ENCODE measurements around the gene NHSL1.

NHSL1 gene

DNA sequence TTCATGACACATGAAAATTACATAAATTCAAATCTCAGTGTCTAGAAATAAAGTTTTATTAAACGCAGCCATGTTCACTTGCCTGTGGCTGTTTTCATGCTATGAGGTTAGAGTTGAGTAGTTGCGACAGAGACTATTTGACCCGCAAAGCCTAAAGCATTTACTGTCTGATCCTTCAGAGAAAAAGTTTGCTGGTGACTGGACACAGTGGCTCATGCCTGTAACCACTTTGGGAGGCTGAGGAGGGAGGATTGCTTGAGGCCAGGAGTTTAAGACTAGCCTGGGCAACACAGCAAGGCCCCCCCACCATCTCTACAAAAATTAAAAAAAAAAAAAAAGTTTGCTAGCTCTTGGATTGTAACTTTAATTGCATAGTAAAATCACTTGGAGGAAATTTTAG, 112.4 kb downstream of the NHSL1 start:
- no peak for TF ChIP-seq CTCF (IDR thresholded peaks at IDR 0.05; ENCODE audit: insufficient read depth, low read length, poor library complexity, severe bottlenecking)
- Histone ChIP-seq H3K27me3 (replicated peaks; ENCODE audit: control insufficient read depth, insufficient read depth, low read length) (no peaks in the 10 kb centered on the region; the same call in 1 of the 2 replicates), H3K4me3 (replicated peaks; ENCODE audit: low read depth, low read length) (no peak overlapping the region), H3K36me3 (ENCODE audit: control insufficient read depth, insufficient read depth, low read length) (no peaks in the 10 kb centered on the region)
- DNase-seq (ENCODE audit: extremely low read depth, insufficient read length): no peak

DNA sequence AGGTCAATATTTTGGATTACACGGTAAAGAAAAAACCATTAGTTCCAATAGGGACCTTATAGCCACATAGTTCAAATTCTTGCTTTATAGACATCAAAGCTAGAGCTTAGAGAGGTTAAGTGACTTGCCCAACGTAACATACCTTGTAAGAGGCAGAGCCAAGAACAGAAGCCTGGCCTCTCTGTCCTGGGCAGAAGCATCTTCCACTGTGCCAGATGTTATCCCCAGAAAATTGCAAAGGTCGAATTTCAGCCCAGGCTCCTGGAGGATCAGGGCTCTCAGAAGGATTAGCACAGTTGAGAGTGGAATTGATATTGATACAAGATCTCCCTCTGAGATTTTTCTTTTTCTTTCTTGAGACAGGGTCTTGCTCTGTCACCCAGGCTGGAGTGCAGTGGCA, 115.5 kb downstream of the NHSL1 start:
- no peak for TF ChIP-seq CTCF (IDR thresholded peaks at IDR 0.05; ENCODE audit: insufficient read depth, low read length, poor library complexity, severe bottlenecking)
- H3K4me3 ChIP-seq (replicated peaks; ENCODE audit: low read depth, low read length): no peak overlapping the region
- DNase-seq (ENCODE audit: extremely low read depth, insufficient read length): no peak
- no peaks in the 10 kb centered on the region; the same call in 1 of the 2 replicates for H3K27me3 ChIP-seq (replicated peaks; ENCODE audit: control insufficient read depth, insufficient read depth, low read length)
- H3K36me3 ChIP-seq (ENCODE audit: control insufficient read depth, insufficient read depth, low read length): no peaks in the 10 kb centered on the region

DNA sequence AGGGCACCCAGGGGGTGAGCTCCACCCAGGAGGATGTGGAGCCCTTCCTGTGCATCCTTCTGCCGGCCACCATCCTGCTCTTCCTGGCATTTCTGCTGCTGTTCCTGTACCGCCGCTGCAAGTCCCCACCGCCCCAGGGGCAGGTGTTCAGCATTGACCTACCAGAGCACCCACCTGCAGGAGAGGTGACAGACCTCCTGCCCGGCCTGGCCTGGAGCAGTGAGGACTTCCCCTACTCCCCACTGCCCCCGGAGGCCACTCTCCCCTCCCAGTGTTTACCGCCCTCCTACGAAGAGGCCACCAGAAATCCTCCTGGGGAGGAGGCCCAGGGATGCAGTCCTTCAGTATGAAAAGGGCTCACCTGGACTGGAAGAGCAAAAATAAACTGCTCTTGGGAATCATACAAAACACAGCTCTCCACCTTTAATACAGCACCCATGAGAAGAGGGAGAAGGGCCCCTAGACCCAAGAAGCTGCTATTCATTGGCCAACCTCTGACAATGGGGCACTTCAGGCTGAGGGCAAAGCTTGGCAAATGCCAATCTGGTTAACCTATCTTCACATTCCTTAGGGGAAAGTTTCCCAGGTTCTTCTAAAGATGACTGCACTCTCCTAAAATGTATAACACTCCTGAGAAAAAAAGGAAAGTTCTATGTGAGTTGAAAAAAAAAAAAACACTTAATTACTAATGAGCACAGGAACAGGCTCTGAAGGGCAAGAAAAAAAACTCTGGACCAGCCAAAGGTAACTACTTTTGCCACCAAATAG, 116.6 kb downstream of the NHSL1 start:
- no peak overlapping the region for H3K4me3 ChIP-seq (replicated peaks; ENCODE audit: low read depth, low read length)
- no peaks in the 10 kb centered on the region; the same call in 1 of the 2 replicates for H3K27me3 ChIP-seq (replicated peaks; ENCODE audit: control insufficient read depth, insufficient read depth, low read length)
- no peaks in the 10 kb centered on the region for H3K36me3 ChIP-seq (ENCODE audit: control insufficient read depth, insufficient read depth, low read length)
- TF ChIP-seq CTCF (IDR thresholded peaks at IDR 0.05; ENCODE audit: insufficient read depth, low read length, poor library complexity, severe bottlenecking): no peak
- DNase-seq (ENCODE audit: extremely low read depth, insufficient read length): no peak

DNA sequence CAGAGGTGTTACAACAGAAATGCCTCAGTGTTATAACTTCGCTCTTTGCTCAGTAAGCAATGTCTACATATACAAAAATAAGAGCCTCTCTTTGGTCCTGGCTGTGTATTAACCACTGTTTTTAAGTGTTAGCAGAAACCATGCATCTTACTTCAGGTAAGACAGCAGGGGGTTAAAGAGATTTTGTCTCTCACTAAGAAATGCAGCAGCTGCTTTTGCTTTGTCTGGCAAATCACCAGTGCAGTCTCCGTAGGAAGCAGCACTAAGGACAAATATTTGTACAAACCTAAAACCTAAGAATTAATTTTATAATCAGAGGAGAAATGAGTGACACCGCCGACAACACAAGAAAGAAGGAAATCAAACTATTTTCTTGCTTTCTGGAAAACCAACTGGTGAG, 120.8 kb downstream of the NHSL1 start:
- no peak overlapping the region for H3K4me3 ChIP-seq (replicated peaks; ENCODE audit: low read depth, low read length)
- H3K36me3 ChIP-seq (ENCODE audit: control insufficient read depth, insufficient read depth, low read length): no peaks in the 10 kb centered on the region
- TF ChIP-seq CTCF (IDR thresholded peaks at IDR 0.05; ENCODE audit: insufficient read depth, low read length, poor library complexity, severe bottlenecking): no peak
- H3K27me3 ChIP-seq (replicated peaks; ENCODE audit: control insufficient read depth, insufficient read depth, low read length): peaks cover 1% of the 10 kb centered on the region; the same call in 1 of the 2 replicates
- DNase-seq (ENCODE audit: extremely low read depth, insufficient read length): no peak

DNA sequence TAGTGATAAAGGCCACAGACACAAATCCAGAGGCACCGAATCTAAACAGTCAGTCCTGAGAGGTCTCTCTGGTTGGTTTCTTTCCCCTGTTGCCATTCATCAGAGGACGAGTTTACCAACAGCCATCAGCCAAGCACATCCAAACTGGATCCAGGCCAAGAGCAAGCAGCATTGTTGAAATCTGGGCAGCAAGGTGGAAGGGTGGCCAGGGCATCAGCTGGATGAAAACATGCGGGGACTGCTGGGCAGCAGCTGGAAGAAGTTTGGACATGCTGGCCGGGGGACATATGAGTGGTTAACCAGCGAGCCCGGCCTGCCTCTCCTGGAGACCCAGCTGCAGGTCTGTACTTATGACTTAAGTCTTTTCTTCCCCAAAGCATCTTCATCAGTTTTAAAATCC, 121.5 kb downstream of the NHSL1 start, which contains the start of gene SMIM28:
SMIM28 (plus strand) TSS at position 62 of the 400 bp plus-strand sequence; CDS start at position 230, 168 bp downstream.
- DNase-seq (ENCODE audit: extremely low read depth, insufficient read length): no peak
- TF ChIP-seq CTCF (IDR thresholded peaks at IDR 0.05; ENCODE audit: insufficient read depth, low read length, poor library complexity, severe bottlenecking): no peak
- Histone ChIP-seq H3K4me3 (replicated peaks; ENCODE audit: low read depth, low read length) (no peak within 1 kb of the TSS), H3K27me3 (replicated peaks; ENCODE audit: control insufficient read depth, insufficient read depth, low read length) (peaks cover 1% of the 10 kb centered on the region; the same call in 1 of the 2 replicates), H3K36me3 (ENCODE audit: control insufficient read depth, insufficient read depth, low read length) (no peaks in the 10 kb centered on the region)
